ENCODE measurements around the gene AGFG2. TPM values are rescaled to one million over a fixed set of nuclear protein-coding genes. Genes with fewer than 3 reads are reported as not detected.
A peak's percentile ranks its signal among the peaks of the same experiment; 100 is the strongest.

AGFG2 gene
- total RNA-seq (ENCODE audit: low replicate concordance) = 1.2 and 5.6 TPM in 2 replicates

GRCh38 chr7:100538654-100539435 is at the start of gene AGFG2:
TSS of gene AGFG2 (plus strand) at chr7:100539203. CDS start at chr7:100539347, 144 bp downstream.
- peaks cover 32% of the 10 kb centered on the region for H3K4me1 Mint-ChIP-seq
- peaks cover 3% of the 10 kb centered on the region for H3K27me3 Mint-ChIP-seq (ENCODE audit: insufficient read depth, low read depth)
- H3K9me3 Mint-ChIP-seq = no peaks in the 10 kb centered on the region
- Histone ChIP-seq H3K79me2 (ENCODE audit: low read depth) (peaks cover 13% of the 10 kb centered on the region), H3K9ac (no peak within 1 kb of the TSS), H3F3A (ENCODE audit: low read depth) (peaks cover 8% of the 10 kb centered on the region), H3K4me3 (peak within 1 kb of the TSS; percentile 64), H3K4me2 (peak within 1 kb of the TSS; percentile 98), H3K27me3 (peaks cover 10% of the 10 kb centered on the region), H3K4me1 (peaks cover 5% of the 10 kb centered on the region), H2AFZ (replicated peaks) (peak within 1 kb of the TSS; percentile 69), H3K9me3 (ENCODE audit: low read depth) (no peaks in the 10 kb centered on the region), H4K20me1 (ENCODE audit: low read depth) (peaks cover 13% of the 10 kb centered on the region), H3K36me3 (no peaks in the 10 kb centered on the region), H3K27ac (no peak within 1 kb of the TSS)
- peak; percentile 100 for DNase-seq (ENCODE audit: low spot score)
- peak within 1 kb of the TSS; percentile 95 for H3K4me3 Mint-ChIP-seq
- H3K36me3 Mint-ChIP-seq = no peaks in the 10 kb centered on the region
- H3K27ac Mint-ChIP-seq = peak within 1 kb of the TSS; percentile 31
- no peak for TF ChIP-seq EZH2 (IDR thresholded peaks at IDR 0.05)

DNA sequence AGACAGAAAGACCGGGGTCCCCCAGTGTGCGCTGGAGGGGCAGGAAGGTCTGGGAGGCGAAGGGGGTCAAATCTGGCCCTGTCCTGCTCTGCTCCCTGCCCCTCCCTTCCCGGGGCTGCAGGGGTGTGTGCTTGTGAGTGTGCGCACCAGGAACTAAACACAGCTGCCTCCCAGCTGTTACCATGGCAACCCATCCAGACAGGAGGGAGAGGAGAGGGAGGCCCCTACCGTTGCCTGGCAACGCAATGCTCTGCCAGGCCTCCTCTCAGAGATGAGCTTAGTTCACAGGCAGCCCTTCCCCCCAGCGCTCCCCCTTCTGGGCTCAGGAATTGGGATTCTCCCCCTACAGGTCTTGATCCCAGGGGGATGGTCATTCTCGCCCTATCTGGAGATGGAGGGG is 49.2 kb upstream of the AGFG2 start:
- H3K27ac Mint-ChIP-seq = peak overlapping the region; percentile 99
- no peaks in the 10 kb centered on the region for H3K9me3 ChIP-seq (ENCODE audit: low read depth)
- H3K9ac ChIP-seq = no peak overlapping the region
- no peaks in the 10 kb centered on the region for H3K79me2 ChIP-seq (ENCODE audit: low read depth)
- peaks cover 10% of the 10 kb centered on the region for H3K36me3 Mint-ChIP-seq
- H2AFZ ChIP-seq (replicated peaks) = no peak overlapping the region
- peak overlapping the region; percentile 75 for H3K4me2 ChIP-seq
- H4K20me1 ChIP-seq (ENCODE audit: low read depth) = peaks cover 4% of the 10 kb centered on the region
- H3K4me1 Mint-ChIP-seq = peaks cover 71% of the 10 kb centered on the region
- peak overlapping the region; percentile 10 for H3K4me3 ChIP-seq
- H3K27me3 ChIP-seq = peaks cover 17% of the 10 kb centered on the region
- H3F3A ChIP-seq (ENCODE audit: low read depth) = peaks cover 4% of the 10 kb centered on the region
- no peak overlapping the region for H3K27ac ChIP-seq
- no peak for TF ChIP-seq EZH2 (IDR thresholded peaks at IDR 0.05)
- no peak for TF ChIP-seq EZH2phosphoT487 (IDR thresholded peaks at IDR 0.05)
- TF ChIP-seq, protein P1, sequence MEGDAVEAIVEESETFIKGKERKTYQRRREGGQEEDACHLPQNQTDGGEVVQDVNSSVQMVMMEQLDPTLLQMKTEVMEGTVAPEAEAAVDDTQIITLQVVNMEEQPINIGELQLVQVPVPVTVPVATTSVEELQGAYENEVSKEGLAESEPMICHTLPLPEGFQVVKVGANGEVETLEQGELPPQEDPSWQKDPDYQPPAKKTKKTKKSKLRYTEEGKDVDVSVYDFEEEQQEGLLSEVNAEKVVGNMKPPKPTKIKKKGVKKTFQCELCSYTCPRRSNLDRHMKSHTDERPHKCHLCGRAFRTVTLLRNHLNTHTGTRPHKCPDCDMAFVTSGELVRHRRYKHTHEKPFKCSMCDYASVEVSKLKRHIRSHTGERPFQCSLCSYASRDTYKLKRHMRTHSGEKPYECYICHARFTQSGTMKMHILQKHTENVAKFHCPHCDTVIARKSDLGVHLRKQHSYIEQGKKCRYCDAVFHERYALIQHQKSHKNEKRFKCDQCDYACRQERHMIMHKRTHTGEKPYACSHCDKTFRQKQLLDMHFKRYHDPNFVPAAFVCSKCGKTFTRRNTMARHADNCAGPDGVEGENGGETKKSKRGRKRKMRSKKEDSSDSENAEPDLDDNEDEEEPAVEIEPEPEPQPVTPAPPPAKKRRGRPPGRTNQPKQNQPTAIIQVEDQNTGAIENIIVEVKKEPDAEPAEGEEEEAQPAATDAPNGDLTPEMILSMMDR (IDR thresholded peaks at IDR 0.05) = peak; percentile 28
- peaks cover 46% of the 10 kb centered on the region for H3K4me1 ChIP-seq
- H3K9me3 Mint-ChIP-seq = no peaks in the 10 kb centered on the region
- peak overlapping the region; percentile 82 for H3K4me3 Mint-ChIP-seq
- DNase-seq (ENCODE audit: low spot score) = peak; percentile 100
- H3K27me3 Mint-ChIP-seq (ENCODE audit: insufficient read depth, low read depth) = peaks cover 4% of the 10 kb centered on the region
- H3K36me3 ChIP-seq = no peaks in the 10 kb centered on the region

- Mint-ChIP-seq H3K4me1 (peaks cover 66% of the 10 kb centered on the region), H3K36me3 (peaks cover 11% of the 10 kb centered on the region), H3K9me3 (no peaks in the 10 kb centered on the region), H3K27me3 (ENCODE audit: insufficient read depth, low read depth) (peaks cover 4% of the 10 kb centered on the region), H3K4me3 (peak overlapping the region; percentile 82), H3K27ac (peak overlapping the region; percentile 99)
- no peaks in the 10 kb centered on the region for H4K20me1 ChIP-seq (ENCODE audit: low read depth)
- peaks cover 4% of the 10 kb centered on the region for H3F3A ChIP-seq (ENCODE audit: low read depth)
- no peaks in the 10 kb centered on the region for H3K36me3 ChIP-seq
- H3K4me1 ChIP-seq = peaks cover 39% of the 10 kb centered on the region
- no peaks in the 10 kb centered on the region for H3K9me3 ChIP-seq (ENCODE audit: low read depth)
- no peak overlapping the region for H2AFZ ChIP-seq (replicated peaks)
- no peak overlapping the region for H3K27ac ChIP-seq
- H3K4me2 ChIP-seq = peak overlapping the region; percentile 75
- H3K27me3 ChIP-seq = peaks cover 17% of the 10 kb centered on the region
- no peaks in the 10 kb centered on the region for H3K79me2 ChIP-seq (ENCODE audit: low read depth)
- H3K4me3 ChIP-seq = no peak overlapping the region
- TF ChIP-seq EZH2 (IDR thresholded peaks at IDR 0.05) = no peak
- TF ChIP-seq, protein P1 (IDR thresholded peaks at IDR 0.05) = no peak
- no peak for TF ChIP-seq EZH2phosphoT487 (IDR thresholded peaks at IDR 0.05)
- no peak overlapping the region for H3K9ac ChIP-seq
- no peak for DNase-seq (ENCODE audit: low spot score)
Measured at GRCh38 chr7:100490483-100491191, 48.4 kb upstream of the AGFG2 start.

All from neural progenitor cell (in vitro differentiated cells).